ENCODE results near the gene INPP5F.
"Not testable (repeated sequence)": the region's sequence is repeated elsewhere in the genome, so short reads cannot be mapped to it uniquely, and the experiment has no call there.

The INPP5F gene

GRCh38 chr10:119749455-119749854 is 23.6 kb downstream of the INPP5F start:
- no peak for DNase-seq

- DNase-seq = no peak
Observed at GRCh38 chr10:119750391-119751230, 24.8 kb downstream of the INPP5F start.

- DNase-seq = no peak
Observed at GRCh38 chr10:119753309-119753708, 27.5 kb downstream of the INPP5F start.

GRCh38 chr10:119754085-119754484 is 28.2 kb downstream of the INPP5F start:
- no peak for DNase-seq

GRCh38 chr10:119754936-119755335 is 29.1 kb downstream of the INPP5F start:
- DNase-seq = no peak

- DNase-seq = no peak
Observed at GRCh38 chr10:119755446-119755845, 29.6 kb downstream of the INPP5F start.

- no peak for DNase-seq
Observed at GRCh38 chr10:119758448-119759195, 32.8 kb downstream of the INPP5F start.

- DNase-seq = no peak
Observed at GRCh38 chr10:119759832-119760231, 34.0 kb downstream of the INPP5F start.

GRCh38 chr10:119761106-119761505 is 35.3 kb downstream of the INPP5F start:
- DNase-seq = no peak

GRCh38 chr10:119762035-119762434 is 36.2 kb downstream of the INPP5F start:
- no peak for DNase-seq

GRCh38 chr10:119762805-119763798 is 37.3 kb downstream of the INPP5F start:
- no peak for DNase-seq

GRCh38 chr10:119768455-119769094 is 42.7 kb downstream of the INPP5F start:
- DNase-seq = no peak

- DNase-seq = no peak
Observed at GRCh38 chr10:119769886-119770285, 44.0 kb downstream of the INPP5F start.

- DNase-seq = no peak
Observed at GRCh38 chr10:119770928-119771327, 45.1 kb downstream of the INPP5F start.

GRCh38 chr10:119772334-119772733 is 46.5 kb downstream of the INPP5F start:
- DNase-seq = no peak

GRCh38 chr10:119773041-119773440 is 47.2 kb downstream of the INPP5F start:
- DNase-seq = not testable (repeated sequence)

- no peak for DNase-seq
Observed at GRCh38 chr10:119775529-119775928, 49.7 kb downstream of the INPP5F start.

- no peak for DNase-seq
Observed at GRCh38 chr10:119776536-119776935, 50.7 kb downstream of the INPP5F start.

- DNase-seq = no peak
Observed at GRCh38 chr10:119777686-119778085, 51.8 kb downstream of the INPP5F start.

GRCh38 chr10:119778776-119779445 is 53.1 kb downstream of the INPP5F start:
- DNase-seq = no peak

GRCh38 chr10:119780879-119781480 is 55.1 kb downstream of the INPP5F start:
- no peak for DNase-seq
